Measurements from ENCODE around the gene LYPD5.

- TF ChIP-seq POLR2A (IDR thresholded peaks at IDR 0.05) (no peak), POLR2AphosphoS5 (IDR thresholded peaks at IDR 0.05) (no peak), EP300 (IDR thresholded peaks at IDR 0.05; ENCODE audit: low read depth) (no peak)
These were observed 13.2 kb downstream of the LYPD5 start for GRCh38 chr19:43789029-43789428.

Data from transverse colon (tissue), 3 donors.